Calu3 (cell line): ENCODE data around the gene PCGF3. TPM values are rescaled to one million over a fixed set of nuclear protein-coding genes. Genes with fewer than 3 reads are reported as not detected.

Experiments used
- BruUV-seq: library from RNA; stranded (reverse); fragments of 400-500 nt; replicated peaks from 2 replicates; lab custom pipeline; 2021; lab: Mats Ljungman, UMichigan
- CTCF ChIA-PET: fragments of 300-600 bp; sonication (Branson Sonifier 250); formaldehyde crosslinking; loops from one replicate; lab custom pipeline; 2022; ENCODE audit warnings: antibody characterized with exemption; lab: Charles Lee
- DNase-seq: peaks from one replicate; pipeline ENCODE4 v3.0.0; 2022
- H3K27ac Mint-ChIP-seq: one replicate; pipeline ENCODE4 v1.8.0; 2022; ENCODE audit warnings: mixed read lengths; ENCODE audit not compliant: unreplicated experiment
- H3K27me3 Mint-ChIP-seq: one replicate; pipeline ENCODE4 v1.8.0; 2022; ENCODE audit warnings: mixed read lengths; ENCODE audit not compliant: unreplicated experiment
- H3K36me3 Mint-ChIP-seq: one replicate; pipeline ENCODE4 v1.8.0; 2022; ENCODE audit warnings: mild to moderate bottlenecking, moderate library complexity, mixed read lengths; ENCODE audit not compliant: insufficient read depth, unreplicated experiment
- H3K4me1 Mint-ChIP-seq: one replicate; pipeline ENCODE4 v1.8.0; 2022; ENCODE audit warnings: mild to moderate bottlenecking, low read depth, mixed read lengths; ENCODE audit not compliant: unreplicated experiment
- H3K4me3 Mint-ChIP-seq: one replicate; pipeline ENCODE4 v1.8.0; 2022; ENCODE audit warnings: mild to moderate bottlenecking, low read depth, moderate library complexity, mixed read lengths; ENCODE audit not compliant: unreplicated experiment
- H3K9me3 Mint-ChIP-seq: one replicate; pipeline ENCODE4 v1.8.0; 2022; ENCODE audit warnings: low read depth, mixed read lengths; ENCODE audit not compliant: unreplicated experiment
- intact Hi-C: fragments of 100-400 bp; cut with micrococcal nuclease; formaldehyde crosslinking; loops from one replicate; pipeline ENCODE4 v1.10.0; 2022; ENCODE audit not compliant: unreplicated experiment
- total RNA-seq: library from RNA; stranded (reverse); gene quantifications from 2 replicates; pipeline ENCODE4 v1.2.3, GENCODE V29; 2022
- TF ChIP-seq, protein P1 (sequence below): fragments of 200-600 bp; IDR thresholded peaks from one replicate; pipeline ENCODE4 v1.8.0; 2022; ENCODE audit warnings: antibody characterized with exemption; ENCODE audit not compliant: unreplicated experiment

Gene PCGF3
- total RNA-seq, 1 experiment from 2014 or later, result 30.0 TPM

DNA sequence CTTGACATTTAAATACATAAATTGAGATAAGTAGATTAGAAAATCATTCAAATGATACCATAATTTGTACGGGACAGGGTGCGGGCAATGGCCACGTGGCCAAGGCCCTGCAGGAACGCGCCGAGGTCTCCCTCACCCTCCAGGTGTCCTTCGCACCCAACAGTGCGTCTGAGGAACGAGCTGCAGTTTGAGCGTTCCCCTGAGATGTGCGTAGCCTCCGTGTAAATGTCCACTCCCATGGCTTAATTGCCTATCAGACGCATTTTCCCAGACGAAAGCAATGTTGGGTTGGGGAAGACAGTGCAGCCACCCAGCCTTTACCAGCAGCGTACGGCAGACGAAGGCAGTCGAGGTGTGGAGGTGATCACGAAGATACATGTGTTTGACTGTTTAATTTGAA lies 63.9 kb downstream of the PCGF3 start:
- Mint-ChIP-seq H3K27ac (no peak overlapping the region), H3K4me3 (no peak overlapping the region), H3K4me1 (no peaks in the 10 kb centered on the region), H3K27me3 (no peaks in the 10 kb centered on the region), H3K36me3 (peaks cover 58% of the 10 kb centered on the region), H3K9me3 (no peaks in the 10 kb centered on the region)
- TF ChIP-seq, protein P1, sequence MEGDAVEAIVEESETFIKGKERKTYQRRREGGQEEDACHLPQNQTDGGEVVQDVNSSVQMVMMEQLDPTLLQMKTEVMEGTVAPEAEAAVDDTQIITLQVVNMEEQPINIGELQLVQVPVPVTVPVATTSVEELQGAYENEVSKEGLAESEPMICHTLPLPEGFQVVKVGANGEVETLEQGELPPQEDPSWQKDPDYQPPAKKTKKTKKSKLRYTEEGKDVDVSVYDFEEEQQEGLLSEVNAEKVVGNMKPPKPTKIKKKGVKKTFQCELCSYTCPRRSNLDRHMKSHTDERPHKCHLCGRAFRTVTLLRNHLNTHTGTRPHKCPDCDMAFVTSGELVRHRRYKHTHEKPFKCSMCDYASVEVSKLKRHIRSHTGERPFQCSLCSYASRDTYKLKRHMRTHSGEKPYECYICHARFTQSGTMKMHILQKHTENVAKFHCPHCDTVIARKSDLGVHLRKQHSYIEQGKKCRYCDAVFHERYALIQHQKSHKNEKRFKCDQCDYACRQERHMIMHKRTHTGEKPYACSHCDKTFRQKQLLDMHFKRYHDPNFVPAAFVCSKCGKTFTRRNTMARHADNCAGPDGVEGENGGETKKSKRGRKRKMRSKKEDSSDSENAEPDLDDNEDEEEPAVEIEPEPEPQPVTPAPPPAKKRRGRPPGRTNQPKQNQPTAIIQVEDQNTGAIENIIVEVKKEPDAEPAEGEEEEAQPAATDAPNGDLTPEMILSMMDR, result no peak
- no peak for DNase-seq
- intact Hi-C loops, result no loop called here
- CTCF ChIA-PET, result no interaction called here
- no TSS peak for BruUV-seq

DNA sequence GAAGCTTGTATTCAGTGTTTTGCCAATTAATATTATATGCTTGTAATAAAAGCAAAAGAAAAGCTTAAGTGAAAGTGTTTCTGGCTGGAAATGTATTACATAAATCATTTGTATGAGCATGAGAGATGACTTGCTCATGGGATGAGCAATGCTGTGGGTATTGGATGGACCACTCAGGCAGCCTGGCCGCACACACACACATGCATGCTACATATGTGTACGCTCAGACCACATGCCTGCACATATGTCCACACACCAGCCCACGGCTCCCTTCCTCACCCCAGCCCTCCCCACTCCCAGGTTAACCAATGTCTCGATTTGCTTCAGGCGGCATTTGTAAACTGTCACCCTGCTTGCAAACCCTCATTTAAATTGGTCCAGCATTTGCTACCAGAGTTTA lies 64.4 kb downstream of the PCGF3 start:
- Mint-ChIP-seq H3K4me1 (no peaks in the 10 kb centered on the region), H3K4me3 (no peak overlapping the region), H3K9me3 (no peaks in the 10 kb centered on the region), H3K27me3 (no peaks in the 10 kb centered on the region), H3K36me3 (peaks cover 58% of the 10 kb centered on the region), H3K27ac (no peak overlapping the region)
- TF ChIP-seq, protein P1, result no peak
- CTCF ChIA-PET, result no interaction called here
- intact Hi-C loops, result no loop called here
- no peak for DNase-seq
- BruUV-seq, result no TSS peak

DNA sequence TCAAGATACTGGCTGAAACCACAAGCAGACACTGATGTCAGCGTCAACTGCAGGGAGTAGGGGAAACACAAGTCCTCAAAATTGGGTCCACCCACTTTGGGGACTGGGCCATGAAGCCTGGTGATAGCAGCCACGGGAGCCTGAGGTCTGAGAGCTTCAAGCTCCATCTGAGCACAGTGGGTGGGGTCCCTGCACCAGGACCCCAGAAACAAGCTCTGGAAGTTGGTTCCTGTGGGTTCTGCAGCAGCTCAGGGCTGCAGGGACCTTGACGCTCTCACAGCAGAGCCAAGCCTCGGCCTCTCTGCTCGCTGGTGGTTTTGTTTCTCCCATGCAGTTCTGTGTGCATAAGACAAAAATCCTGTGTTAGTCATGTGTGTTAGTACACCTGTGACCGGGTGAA lies 65.8 kb downstream of the PCGF3 start:
- DNase-seq, result no peak
- intact Hi-C loops, result no loop called here
- CTCF ChIA-PET, result interaction anchor here (0.7 kb wide), 1 partner anchor 213 kb away, joined by 5 read pairs; no protein-coding TSS in a partner anchor
- BruUV-seq, result no TSS peak
- peaks cover 3% of the 10 kb centered on the region for H3K9me3 Mint-ChIP-seq
- H3K27ac Mint-ChIP-seq, result no peak overlapping the region
- H3K4me3 Mint-ChIP-seq, result no peak overlapping the region
- H3K27me3 Mint-ChIP-seq, result no peaks in the 10 kb centered on the region
- TF ChIP-seq, protein P1, result no peak
- peaks cover 55% of the 10 kb centered on the region for H3K36me3 Mint-ChIP-seq
- no peaks in the 10 kb centered on the region for H3K4me1 Mint-ChIP-seq

DNA sequence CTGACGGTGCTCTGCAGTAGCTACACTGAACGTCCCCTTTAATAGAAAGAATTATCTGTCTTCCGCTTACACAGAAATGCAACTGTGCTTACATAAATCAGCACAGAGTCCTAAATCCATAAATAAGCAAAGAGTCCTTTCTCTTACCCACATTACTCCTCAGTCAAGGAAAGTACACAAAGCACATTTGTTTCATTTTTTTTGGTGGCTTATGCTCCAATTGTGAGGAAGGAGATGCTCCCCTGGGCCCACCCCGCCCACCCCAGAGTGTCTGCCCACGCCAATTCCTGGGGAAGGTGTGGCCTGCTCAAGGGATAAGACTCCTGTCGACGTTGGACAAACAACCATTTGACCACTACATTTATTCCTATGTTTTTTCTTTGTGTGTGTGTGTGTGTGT lies 66.5 kb downstream of the PCGF3 start:
- BruUV-seq, result no TSS peak
- CTCF ChIA-PET, result no interaction called here
- Mint-ChIP-seq H3K9me3 (peaks cover 3% of the 10 kb centered on the region), H3K27ac (no peak overlapping the region), H3K4me3 (no peak overlapping the region), H3K27me3 (no peaks in the 10 kb centered on the region), H3K36me3 (peaks cover 55% of the 10 kb centered on the region), H3K4me1 (no peaks in the 10 kb centered on the region)
- intact Hi-C loops, result no loop called here
- TF ChIP-seq, protein P1, result no peak
- DNase-seq, result no peak
